Measurements from ENCODE around the gene MIR17HG. TPM values are rescaled to one million over a fixed set of nuclear protein-coding genes. Genes with fewer than 3 reads are reported as not detected.

The MIR17HG gene
- polyA plus RNA-seq, 1 experiment, result 0.25 TPM

DNA sequence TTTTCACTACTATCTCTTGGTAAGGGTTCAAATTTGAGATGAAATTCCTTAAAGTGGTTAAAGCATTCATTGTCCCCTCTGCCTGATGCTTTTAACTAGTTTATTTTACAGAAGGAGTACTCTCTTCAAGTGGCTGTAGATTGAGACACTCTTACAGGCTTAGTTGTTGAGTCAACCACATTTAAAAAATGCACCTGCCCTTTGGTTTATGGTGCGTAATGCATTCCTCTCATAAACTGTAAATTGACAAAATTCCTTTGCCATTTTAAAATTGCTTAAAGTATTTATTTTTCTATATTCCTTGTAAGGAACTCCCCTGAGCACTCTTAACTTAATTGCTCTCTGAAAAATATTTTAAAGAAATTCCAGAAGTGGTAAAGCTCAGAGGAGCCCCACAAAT lies 50.1 kb downstream of the MIR17HG start:
- ChIA-PET CTCF (no interaction called here), POLR2A (no interaction called here)
- H3K4me3 ChIP-seq (ENCODE audit: low read depth, low read length), result no peak overlapping the region
- TF ChIP-seq, protein P1, sequence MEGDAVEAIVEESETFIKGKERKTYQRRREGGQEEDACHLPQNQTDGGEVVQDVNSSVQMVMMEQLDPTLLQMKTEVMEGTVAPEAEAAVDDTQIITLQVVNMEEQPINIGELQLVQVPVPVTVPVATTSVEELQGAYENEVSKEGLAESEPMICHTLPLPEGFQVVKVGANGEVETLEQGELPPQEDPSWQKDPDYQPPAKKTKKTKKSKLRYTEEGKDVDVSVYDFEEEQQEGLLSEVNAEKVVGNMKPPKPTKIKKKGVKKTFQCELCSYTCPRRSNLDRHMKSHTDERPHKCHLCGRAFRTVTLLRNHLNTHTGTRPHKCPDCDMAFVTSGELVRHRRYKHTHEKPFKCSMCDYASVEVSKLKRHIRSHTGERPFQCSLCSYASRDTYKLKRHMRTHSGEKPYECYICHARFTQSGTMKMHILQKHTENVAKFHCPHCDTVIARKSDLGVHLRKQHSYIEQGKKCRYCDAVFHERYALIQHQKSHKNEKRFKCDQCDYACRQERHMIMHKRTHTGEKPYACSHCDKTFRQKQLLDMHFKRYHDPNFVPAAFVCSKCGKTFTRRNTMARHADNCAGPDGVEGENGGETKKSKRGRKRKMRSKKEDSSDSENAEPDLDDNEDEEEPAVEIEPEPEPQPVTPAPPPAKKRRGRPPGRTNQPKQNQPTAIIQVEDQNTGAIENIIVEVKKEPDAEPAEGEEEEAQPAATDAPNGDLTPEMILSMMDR (IDR thresholded peaks at IDR 0.05; ENCODE audit: insufficient read depth, low read depth, low read length), result no peak
- no peak for DNase-seq (ENCODE audit: low read depth)
- no peaks in the 10 kb centered on the region for H3K36me3 ChIP-seq (ENCODE audit: control insufficient read depth, insufficient read depth, low read length)
- peaks cover 13% of the 10 kb centered on the region for H3K27me3 ChIP-seq (ENCODE audit: control insufficient read depth, insufficient read depth, low read length)

DNA sequence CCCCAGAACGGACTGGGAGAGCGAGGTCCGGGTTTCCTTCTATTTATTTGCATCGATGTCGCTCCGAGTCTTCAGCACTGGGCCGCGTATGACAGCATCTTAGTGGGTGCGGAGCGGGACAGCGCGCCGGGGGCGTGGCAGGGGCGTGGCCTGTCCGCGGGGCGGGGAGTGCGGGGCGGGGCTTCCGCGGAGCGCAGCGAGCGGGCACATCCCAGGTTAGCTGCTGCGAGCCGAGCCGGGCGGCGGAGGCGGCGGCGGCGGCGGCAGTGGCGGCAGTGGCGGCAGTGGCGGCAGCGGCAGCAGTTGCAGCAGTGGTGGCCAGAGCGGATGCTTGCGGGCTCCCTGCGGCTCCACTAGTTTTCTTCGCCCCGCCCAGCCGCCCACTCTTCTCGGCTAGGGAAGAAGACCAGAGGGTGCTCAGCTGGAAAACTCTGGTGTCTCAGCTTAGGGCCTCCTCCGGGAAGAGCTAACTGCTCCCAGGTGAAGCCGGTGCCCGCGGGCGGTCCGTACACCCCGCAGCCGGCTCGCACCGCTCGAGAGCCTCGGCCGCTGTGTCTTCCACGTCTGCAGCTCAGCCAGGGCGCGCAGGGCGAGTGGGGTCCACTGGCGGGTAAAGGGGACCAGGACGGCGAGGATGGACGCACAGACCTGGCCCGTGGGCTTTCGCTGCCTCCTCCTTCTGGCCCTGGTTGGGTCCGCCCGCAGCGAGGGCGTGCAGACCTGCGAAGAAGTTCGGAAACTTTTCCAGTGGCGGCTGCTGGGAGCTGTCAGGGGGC lies 51.1 kb downstream of the MIR17HG start, which contains the start of gene GPC5:
Gene GPC5 (plus strand): TSS at position 209 of the 776 bp plus-strand sequence.
- POLR2A ChIA-PET, result no interaction called here
- Histone ChIP-seq H3K36me3 (ENCODE audit: control insufficient read depth, insufficient read depth, low read length) (no peaks in the 10 kb centered on the region), H3K4me3 (ENCODE audit: low read depth, low read length) (peak within 1 kb of the TSS; percentile 39), H3K27me3 (ENCODE audit: control insufficient read depth, insufficient read depth, low read length) (peaks cover 13% of the 10 kb centered on the region)
- CTCF ChIA-PET, result no interaction called here
- DNase-seq (ENCODE audit: low read depth), result no peak
- TF ChIP-seq, protein P1 (IDR thresholded peaks at IDR 0.05; ENCODE audit: insufficient read depth, low read depth, low read length), result no peak

DNA sequence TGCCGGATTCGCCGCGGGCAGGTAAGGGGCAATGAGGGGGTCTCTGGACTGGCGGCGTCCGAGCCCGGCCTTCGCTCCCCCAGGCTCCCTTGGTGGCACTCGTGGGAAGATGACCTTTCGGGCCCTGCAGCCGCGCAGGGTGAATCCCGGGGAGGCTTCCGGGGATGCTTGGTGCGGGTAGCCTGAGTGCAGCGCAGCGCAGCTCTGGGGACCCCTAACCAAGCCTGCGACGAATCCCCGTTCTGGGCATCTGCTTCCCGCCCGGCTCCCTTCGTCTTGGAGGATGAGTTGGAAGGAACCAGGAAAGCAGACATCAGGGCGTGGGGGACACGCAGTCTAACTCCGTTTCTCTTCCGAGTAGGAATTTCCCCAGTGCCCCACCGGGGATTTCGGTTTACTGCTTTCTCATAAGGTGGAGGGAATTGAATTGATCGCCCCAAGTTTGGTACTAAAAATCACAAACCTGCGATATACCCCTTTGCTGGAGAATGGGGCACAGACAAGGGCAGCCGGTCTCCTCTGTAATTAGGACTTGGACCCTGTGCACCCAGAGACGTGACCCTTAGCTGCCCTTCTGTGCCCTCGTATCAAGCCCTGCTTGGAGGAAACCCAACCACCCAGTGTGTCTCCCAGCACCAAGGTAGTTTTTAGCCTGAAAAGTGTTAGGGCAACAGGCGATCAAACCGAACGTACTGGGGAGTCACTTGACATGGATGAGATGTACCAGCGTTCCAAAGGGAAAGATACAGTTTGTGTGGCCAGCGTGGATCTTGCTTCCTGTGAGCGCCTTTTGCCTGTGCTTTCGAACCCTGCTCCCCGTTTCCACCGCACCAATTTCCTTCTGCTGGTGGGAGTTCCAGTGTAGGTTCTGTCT lies 51.9 kb downstream of the MIR17HG start:
- Histone ChIP-seq H3K27me3 (ENCODE audit: control insufficient read depth, insufficient read depth, low read length) (peaks cover 13% of the 10 kb centered on the region), H3K36me3 (ENCODE audit: control insufficient read depth, insufficient read depth, low read length) (no peaks in the 10 kb centered on the region), H3K4me3 (ENCODE audit: low read depth, low read length) (no peak overlapping the region; the same call in 1 of the 2 replicates)
- CTCF ChIA-PET, result interaction anchor here (0.9 kb wide), 1 partner anchor 9 kb away, joined by 4 read pairs; no protein-coding TSS in a partner anchor
- POLR2A ChIA-PET, result no interaction called here
- DNase-seq (ENCODE audit: low read depth), result no peak
- TF ChIP-seq, protein P1 (IDR thresholded peaks at IDR 0.05; ENCODE audit: insufficient read depth, low read depth, low read length), result no peak

DNA sequence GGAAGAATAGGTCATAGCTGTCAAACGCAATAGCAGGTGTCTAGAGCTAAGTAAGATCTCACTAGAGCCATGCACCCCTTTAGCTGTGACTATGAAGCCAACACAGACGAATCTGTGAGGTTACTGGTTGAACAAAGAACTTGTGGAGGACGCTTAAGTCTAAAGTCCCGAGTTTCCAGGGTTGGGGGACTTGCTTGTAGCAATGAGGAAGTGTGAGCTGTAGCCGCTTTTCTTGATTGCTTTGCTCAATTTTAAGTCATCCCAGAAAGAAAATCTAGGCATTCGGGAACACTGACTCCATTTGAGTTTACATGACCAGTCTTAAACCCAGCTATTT lies 52.5 kb downstream of the MIR17HG start:
- Histone ChIP-seq H3K36me3 (ENCODE audit: control insufficient read depth, insufficient read depth, low read length) (no peaks in the 10 kb centered on the region), H3K27me3 (ENCODE audit: control insufficient read depth, insufficient read depth, low read length) (peaks cover 13% of the 10 kb centered on the region), H3K4me3 (ENCODE audit: low read depth, low read length) (no peak overlapping the region)
- TF ChIP-seq, protein P1 (IDR thresholded peaks at IDR 0.05; ENCODE audit: insufficient read depth, low read depth, low read length), result no peak
- ChIA-PET CTCF (interaction anchor here (0.9 kb wide), 1 partner anchor 9 kb away, joined by 4 read pairs; no protein-coding TSS in a partner anchor), POLR2A (no interaction called here)
- no peak for DNase-seq (ENCODE audit: low read depth)

DNA sequence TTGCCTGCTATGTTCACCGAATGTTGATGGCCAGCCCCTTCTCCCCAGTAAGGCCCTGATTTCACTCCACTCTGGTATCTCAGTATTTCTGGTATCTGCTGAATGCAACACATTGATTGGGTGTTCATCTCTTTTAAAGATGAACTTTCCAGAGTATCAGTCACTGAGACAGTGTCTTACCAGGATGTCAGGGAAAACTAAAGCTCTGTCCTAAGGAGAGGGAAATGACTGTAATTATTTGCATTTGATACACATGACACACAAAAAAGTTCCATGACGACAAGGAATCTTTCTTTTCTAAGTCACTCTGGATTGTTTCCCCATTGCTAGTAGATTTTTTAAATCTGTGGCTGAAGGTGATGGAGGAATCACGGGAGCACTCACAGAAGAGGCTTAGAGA lies 53.2 kb downstream of the MIR17HG start:
- H3K27me3 ChIP-seq (ENCODE audit: control insufficient read depth, insufficient read depth, low read length), result peaks cover 13% of the 10 kb centered on the region
- ChIA-PET POLR2A (no interaction called here), CTCF (interaction anchor here (0.9 kb wide), 1 partner anchor 8 kb away, joined by 4 read pairs; no protein-coding TSS in a partner anchor)
- no peak for DNase-seq (ENCODE audit: low read depth)
- TF ChIP-seq, protein P1 (IDR thresholded peaks at IDR 0.05; ENCODE audit: insufficient read depth, low read depth, low read length), result no peak
- H3K36me3 ChIP-seq (ENCODE audit: control insufficient read depth, insufficient read depth, low read length), result no peaks in the 10 kb centered on the region
- no peak overlapping the region for H3K4me3 ChIP-seq (ENCODE audit: low read depth, low read length)

Data from BJ (cell line).